IMR-90 (cell line): Measurements from ENCODE around the gene FAM193B. TPM values are rescaled to one million over a fixed set of nuclear protein-coding genes. Genes with fewer than 3 reads are reported as not detected.
A peak's percentile ranks its signal among the peaks of the same experiment; 100 is the strongest.

Experiments used
- ATAC-seq: fragments of 200-7000 bp; cut with Tn5 transposase; 2 replicates; pipeline ENCODE4 v1.9.1; 2020; ENCODE audit warnings: low read depth, mild to moderate bottlenecking, moderate library complexity
- BruUV-seq: library from RNA; stranded (reverse); fragments of 400-500 nt; replicated peaks from 2 replicates; lab custom pipeline; 2021; lab: Mats Ljungman, UMichigan
- CTCF ChIA-PET: fragments of 300-600 bp; formaldehyde crosslinking; extraction: SDS; loops from one replicate; lab custom pipeline; 2021; ENCODE audit warnings: antibody characterized with exemption; lab: Yijun Ruan, JAX
- POLR2A ChIA-PET: fragments of 300-600 bp; sonication (Branson Sonifier 250); formaldehyde crosslinking; loops from one replicate; lab custom pipeline; 2022; ENCODE audit warnings: antibody characterized with exemption; ENCODE audit not compliant: unreplicated experiment; lab: Charles Lee
- DNase-seq: peaks from one replicate; pipeline ENCODE4 v3.0.0; 2013
- H2AFZ ChIP-seq: replicated peaks from 2 replicates; pipeline ENCODE3; 2013; ENCODE audit warnings: low read length, mild to moderate bottlenecking; ENCODE audit not compliant: poor library complexity
- H2AK5ac ChIP-seq: 2 replicates; pipeline ENCODE4 v1.6.1; 2013; ENCODE audit warnings: low read depth, low read length, inconsistent platforms
- H2AK9ac ChIP-seq: replicated peaks from 2 replicates; pipeline ENCODE3; 2013; ENCODE audit warnings: mild to moderate bottlenecking, low read depth, low read length, moderate library complexity; ENCODE audit not compliant: poor library complexity
- H2BK120ac ChIP-seq: 2 replicates; pipeline ENCODE4 v1.6.1; 2013; ENCODE audit warnings: low read depth, low read length, inconsistent platforms
- H2BK15ac ChIP-seq: 3 replicates; pipeline ENCODE4 v1.6.1; 2013; ENCODE audit warnings: low read depth, low read length, inconsistent platforms
- H2BK20ac ChIP-seq: 2 replicates; pipeline ENCODE4 v1.6.1; 2013; ENCODE audit warnings: low read depth, mild to moderate bottlenecking, inconsistent platforms, low read length, moderate library complexity
- H2BK5ac ChIP-seq: 2 replicates; pipeline ENCODE4 v1.6.1; 2013; ENCODE audit warnings: mild to moderate bottlenecking, low read depth, low read length, inconsistent platforms; ENCODE audit not compliant: poor library complexity, severe bottlenecking
- H3K14ac ChIP-seq: replicated peaks from 2 replicates; pipeline ENCODE4 v1.6.1; 2013; ENCODE audit warnings: low read depth, low read length, inconsistent platforms
- H3K18ac ChIP-seq: 2 replicates; pipeline ENCODE4 v1.6.1; 2013; ENCODE audit warnings: low read depth, low read length, control low read depth
- H3K23ac ChIP-seq: 2 replicates; pipeline ENCODE4 v1.6.1; 2013; ENCODE audit warnings: low read depth, low read length, inconsistent platforms
- H3K27ac ChIP-seq: 2 replicates; pipeline ENCODE4 v1.5.1; 2013; ENCODE audit warnings: mild to moderate bottlenecking, control low read depth, low read length; ENCODE audit not compliant: insufficient read depth
- H3K27me3 ChIP-seq: 2 replicates; pipeline ENCODE4 v1.6.1; 2013; ENCODE audit warnings: low read length; ENCODE audit not compliant: control insufficient read depth, insufficient read depth
- H3K36me3 ChIP-seq: 2 replicates; pipeline ENCODE4 v1.6.1; 2013; ENCODE audit warnings: low read length, mixed read lengths; ENCODE audit not compliant: control insufficient read depth, insufficient read depth
- H3K4ac ChIP-seq: 2 replicates; pipeline ENCODE4 v1.6.1; 2013; ENCODE audit warnings: low read depth, low read length, inconsistent platforms
- H3K4me1 ChIP-seq: 2 replicates; pipeline ENCODE4 v1.6.1; 2013; ENCODE audit warnings: low read length, mixed read lengths; ENCODE audit not compliant: control insufficient read depth, insufficient read depth
- H3K4me2 ChIP-seq: 2 replicates; pipeline ENCODE4 v1.6.1; 2013; ENCODE audit warnings: low read depth, mild to moderate bottlenecking, control low read depth, low read length, moderate library complexity
- H3K4me3 ChIP-seq: 2 replicates; pipeline ENCODE4 v1.5.1; 2013; ENCODE audit warnings: low read depth, mild to moderate bottlenecking, control low read depth, low read length, moderate library complexity; ENCODE audit not compliant: insufficient read depth
- H3K56ac ChIP-seq: 2 replicates; pipeline ENCODE4 v1.6.1; 2013; ENCODE audit warnings: low read length, inconsistent platforms; ENCODE audit not compliant: insufficient read depth; ENCODE audit errors: extremely low read depth
- H3K79me1 ChIP-seq, 2 experiments: 2 replicates each; pipeline ENCODE4 v1.6.1; 2013; ENCODE audit warnings: low read length in 2 of 2, inconsistent platforms in 1 of 2, low read depth in 1 of 2
- H3K9ac ChIP-seq: 2 replicates; pipeline ENCODE4 v1.6.1; 2013; ENCODE audit warnings: low read depth, low read length, control low read depth
- H3K9me1 ChIP-seq: 2 replicates; pipeline ENCODE4 v1.6.1; 2013; ENCODE audit warnings: low read length, inconsistent platforms; ENCODE audit not compliant: insufficient read depth
- H3K9me3 ChIP-seq: 2 replicates; pipeline ENCODE4 v1.6.1; 2013; ENCODE audit warnings: low read length; ENCODE audit not compliant: control insufficient read depth, insufficient read depth
- H4K20me1 ChIP-seq: 2 replicates; pipeline ENCODE4 v1.6.1; 2013; ENCODE audit warnings: low read length, inconsistent platforms; ENCODE audit not compliant: insufficient read depth
- H4K5ac ChIP-seq: 2 replicates; pipeline ENCODE4 v1.6.1; 2013; ENCODE audit warnings: mild to moderate bottlenecking, low read depth, low read length, control low read depth
- H4K8ac ChIP-seq, 2 experiments: 2 replicates each; pipeline ENCODE4 v1.6.1; 2013; ENCODE audit warnings: low read depth in 2 of 2, low read length in 2 of 2, control low read depth in 1 of 2, inconsistent platforms in 1 of 2
- H4K91ac ChIP-seq: 2 replicates; pipeline ENCODE4 v1.6.1; 2013; ENCODE audit warnings: low read depth, low read length, inconsistent platforms; ENCODE audit not compliant: insufficient read depth
- BHLHE40 ChIP-seq: fragments of 150-350 bp; IDR thresholded peaks from 2 replicates; pipeline ENCODE4 v1.6.1; 2016; ENCODE audit warnings: mild to moderate bottlenecking, low read depth, low read length
- CEBPB ChIP-seq: IDR thresholded peaks from 2 replicates; pipeline ENCODE4 v1.6.1; 2012; ENCODE audit warnings: low read depth, low read length, improper control_type of control experiment
- CHD1 ChIP-seq: IDR thresholded peaks from 2 replicates; pipeline ENCODE4 v1.6.1; 2012; ENCODE audit warnings: low read depth, low read length, improper control_type of control experiment
- FOS ChIP-seq: fragments of 150-350 bp; IDR thresholded peaks from 2 replicates; pipeline ENCODE4 v1.6.1; 2016; ENCODE audit warnings: low read depth, low read length
- MAFK ChIP-seq: IDR thresholded peaks from 2 replicates; pipeline ENCODE4 v1.6.1; 2012; ENCODE audit warnings: low read depth, low read length, improper control_type of control experiment
- MAZ ChIP-seq: IDR thresholded peaks from 2 replicates; pipeline ENCODE4 v1.6.1; 2012; ENCODE audit warnings: low read depth, mild to moderate bottlenecking, low read length, improper control_type of control experiment, moderate library complexity, borderline replicate concordance
- MXI1 ChIP-seq: IDR thresholded peaks from 2 replicates; pipeline ENCODE4 v1.6.1; 2012; ENCODE audit warnings: low read depth, mild to moderate bottlenecking, low read length, moderate library complexity, borderline replicate concordance
- NFE2L2 ChIP-seq: fragments of 150-350 bp; IDR thresholded peaks from 2 replicates; pipeline ENCODE4 v1.6.1; 2016; ENCODE audit warnings: low read depth, mild to moderate bottlenecking, low read length
- POLR2A ChIP-seq: IDR thresholded peaks from 2 replicates; pipeline ENCODE4 v1.6.1; 2012; ENCODE audit warnings: mild to moderate bottlenecking, low read depth, low read length
- RAD21 ChIP-seq: IDR thresholded peaks from 2 replicates; pipeline ENCODE4 v1.6.1; 2012; ENCODE audit warnings: low read length, improper control_type of control experiment
- RCOR1 ChIP-seq: IDR thresholded peaks from 2 replicates; pipeline ENCODE4 v1.6.1; 2012; ENCODE audit warnings: mild to moderate bottlenecking, low read length, improper control_type of control experiment; ENCODE audit not compliant: insufficient replicate concordance
- RFX5 ChIP-seq: IDR thresholded peaks from 2 replicates; pipeline ENCODE4 v1.8.0; 2012; ENCODE audit warnings: low read depth, mild to moderate bottlenecking, low read length, moderate library complexity
- SMC3 ChIP-seq: fragments of 150-350 bp; IDR thresholded peaks from 2 replicates; pipeline ENCODE4 v1.6.1; 2016; ENCODE audit warnings: low read depth, mild to moderate bottlenecking, antibody characterized with exemption, low read length, moderate library complexity
- USF2 ChIP-seq: fragments of 150-350 bp; IDR thresholded peaks from 2 replicates; pipeline ENCODE4 v1.6.1; 2017; ENCODE audit warnings: mild to moderate bottlenecking, antibody characterized with exemption, low read length, low read depth
- WGBS, 2 experiments: methylation state at CpG; one replicate each; pipeline versions ENCODE4 v1.1.5 to v1.1.7; 2013; ENCODE audit warnings: missing lambda C conversion rate in 2 of 2; ENCODE audit not compliant: insufficient read length in 1 of 2; ENCODE audit errors: extremely low coverage in 2 of 2; 5-methylcytosine and 5-hydroxymethylcytosine counted together
- dilution Hi-C: fragments of 300-500 bp; cut with HindIII; formaldehyde crosslinking; loops from one replicate; pipeline ENCODE4 v1.14.3; 2018; ENCODE audit warnings: low sequenced_read_pairs; ENCODE audit not compliant: unreplicated experiment
- in situ Hi-C: fragments of 300-500 bp; cut with MboI; formaldehyde crosslinking; loops from 3 replicates; pipeline ENCODE4 v1.14.3; 2019; ENCODE audit warnings: low sequenced_read_pairs, inconsistent platforms, mixed read lengths
- intact Hi-C: fragments of 100-400 bp; cut with micrococcal nuclease; formaldehyde crosslinking; loops from 2 replicates; pipeline ENCODE4 v1.10.0; 2022
- polyA plus RNA-seq, 3 experiments: library from polyadenylated mRNA; depleted of rRNA; stranded (reverse); fragments of >200 nt; gene quantifications; 2 replicates each; pipeline ENCODE4 v1.2.3, GENCODE V29; 2012; ENCODE audit warnings: low replicate concordance in 1 of 3
- total RNA-seq: library from RNA; depleted of rRNA; stranded (reverse); fragments of >200 nt; gene quantifications from 2 replicates; pipeline ENCODE4 v1.2.3, GENCODE V29; 2012
- TF ChIP-seq, protein P1 (sequence below): conservative IDR thresholded peaks from 2 replicates; pipeline ENCODE4 v1.5.1; 2012; ENCODE audit warnings: mild to moderate bottlenecking, low read depth, low read length, improper control_type of control experiment
- TF ChIP-seq, protein P2 (sequence below): fragments of 150-350 bp; IDR thresholded peaks from 2 replicates; pipeline ENCODE4 v1.6.1; 2016; ENCODE audit warnings: low read depth, mild to moderate bottlenecking, low read length, moderate library complexity, borderline replicate concordance

The FAM193B gene
- total and polyA plus RNA-seq, 2 of the 4 experiments (the other 2 are of a cell fraction), result 9.5 to 52.2 TPM

DNA sequence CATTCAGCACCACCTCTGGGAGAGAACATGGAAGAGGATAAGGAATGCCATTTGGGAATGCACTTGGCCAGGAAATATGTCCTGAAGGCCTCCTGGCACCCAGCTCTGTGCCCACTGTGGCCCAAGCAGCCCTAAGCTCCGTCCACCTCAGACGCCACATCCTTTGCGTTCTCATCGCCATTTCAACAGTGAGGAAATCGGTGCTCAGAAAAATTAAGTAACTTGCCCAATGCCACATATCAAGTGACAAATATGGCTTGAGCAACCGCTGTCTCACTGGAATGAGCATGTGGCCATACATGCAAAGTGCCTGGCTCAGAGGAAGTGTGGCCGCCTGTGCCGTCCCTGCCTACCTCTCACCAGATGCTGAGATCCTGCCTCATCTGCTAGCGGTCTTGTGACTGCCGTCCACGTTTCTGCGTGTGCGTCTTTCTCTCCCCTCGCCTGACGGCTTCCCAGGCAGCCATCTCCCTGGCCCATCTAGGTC lies 43.8 kb downstream of the FAM193B start:
- no peak overlapping the region for H2BK20ac ChIP-seq
- no peak overlapping the region for H3K4me3 ChIP-seq
- H3K9me1 ChIP-seq, result no peaks in the 10 kb centered on the region
- POLR2A ChIA-PET, result no interaction called here
- H4K5ac ChIP-seq, result no peak overlapping the region
- H3K4me2 ChIP-seq, result no peak overlapping the region
- WGBS, 2 experiments, result 98% methylated on average over 7 of the region's 15 CpGs; no CpG with 5 or more reads in 1 of the 2 experiments
- intact Hi-C loops (no loop called here), dilution Hi-C loops (no loop called here), in situ Hi-C loops (no loop called here)
- no peak overlapping the region for H3K9ac ChIP-seq
- CTCF ChIA-PET, result interaction anchor here (1.0 kb wide), 1 partner anchor 9 kb away, joined by 4 read pairs; no protein-coding TSS in a partner anchor
- TF ChIP-seq MXI1 (no peak), CHD1 (no peak), SMC3 (no peak), BHLHE40 (no peak), MAFK (no peak), FOS (no peak), NFE2L2 (no peak), RAD21 (no peak), MAZ (no peak), POLR2A (no peak), CEBPB (no peak), RCOR1 (no peak), USF2 (no peak), RFX5 (no peak)
- TF ChIP-seq, protein P1, sequence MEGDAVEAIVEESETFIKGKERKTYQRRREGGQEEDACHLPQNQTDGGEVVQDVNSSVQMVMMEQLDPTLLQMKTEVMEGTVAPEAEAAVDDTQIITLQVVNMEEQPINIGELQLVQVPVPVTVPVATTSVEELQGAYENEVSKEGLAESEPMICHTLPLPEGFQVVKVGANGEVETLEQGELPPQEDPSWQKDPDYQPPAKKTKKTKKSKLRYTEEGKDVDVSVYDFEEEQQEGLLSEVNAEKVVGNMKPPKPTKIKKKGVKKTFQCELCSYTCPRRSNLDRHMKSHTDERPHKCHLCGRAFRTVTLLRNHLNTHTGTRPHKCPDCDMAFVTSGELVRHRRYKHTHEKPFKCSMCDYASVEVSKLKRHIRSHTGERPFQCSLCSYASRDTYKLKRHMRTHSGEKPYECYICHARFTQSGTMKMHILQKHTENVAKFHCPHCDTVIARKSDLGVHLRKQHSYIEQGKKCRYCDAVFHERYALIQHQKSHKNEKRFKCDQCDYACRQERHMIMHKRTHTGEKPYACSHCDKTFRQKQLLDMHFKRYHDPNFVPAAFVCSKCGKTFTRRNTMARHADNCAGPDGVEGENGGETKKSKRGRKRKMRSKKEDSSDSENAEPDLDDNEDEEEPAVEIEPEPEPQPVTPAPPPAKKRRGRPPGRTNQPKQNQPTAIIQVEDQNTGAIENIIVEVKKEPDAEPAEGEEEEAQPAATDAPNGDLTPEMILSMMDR, result no peak
- TF ChIP-seq, protein P2, sequence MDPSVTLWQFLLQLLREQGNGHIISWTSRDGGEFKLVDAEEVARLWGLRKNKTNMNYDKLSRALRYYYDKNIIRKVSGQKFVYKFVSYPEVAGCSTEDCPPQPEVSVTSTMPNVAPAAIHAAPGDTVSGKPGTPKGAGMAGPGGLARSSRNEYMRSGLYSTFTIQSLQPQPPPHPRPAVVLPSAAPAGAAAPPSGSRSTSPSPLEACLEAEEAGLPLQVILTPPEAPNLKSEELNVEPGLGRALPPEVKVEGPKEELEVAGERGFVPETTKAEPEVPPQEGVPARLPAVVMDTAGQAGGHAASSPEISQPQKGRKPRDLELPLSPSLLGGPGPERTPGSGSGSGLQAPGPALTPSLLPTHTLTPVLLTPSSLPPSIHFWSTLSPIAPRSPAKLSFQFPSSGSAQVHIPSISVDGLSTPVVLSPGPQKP, result no peak
- H3K79me1 ChIP-seq, result peaks cover 17 to 19% of the 10 kb centered on the region in 2 experiments; a peak in 3 of 4 replicates
- H3K27ac ChIP-seq, result no peak overlapping the region
- H3K4ac ChIP-seq, result no peak overlapping the region
- no peak overlapping the region for H3K56ac ChIP-seq
- no peaks in the 10 kb centered on the region for H3K9me3 ChIP-seq
- no peaks in the 10 kb centered on the region for H3K27me3 ChIP-seq
- BruUV-seq, result no TSS peak
- H3K18ac ChIP-seq, result no peak overlapping the region
- DNase-seq, result no peak
- no peak for ATAC-seq
- no peak overlapping the region for H2BK15ac ChIP-seq
- H3K23ac ChIP-seq, result no peak overlapping the region
- no peak overlapping the region for H2BK5ac ChIP-seq
- no peak overlapping the region for H2AK5ac ChIP-seq
- H2BK120ac ChIP-seq, result no peak overlapping the region
- H4K20me1 ChIP-seq, result no peaks in the 10 kb centered on the region; the same call in 1 of the 2 replicates
- H3K36me3 ChIP-seq, result peaks cover 55% of the 10 kb centered on the region
- no peak overlapping the region for H4K91ac ChIP-seq
- H4K8ac ChIP-seq, result no peak overlapping the region
- H2AK9ac ChIP-seq, result no peak overlapping the region
- H3K14ac ChIP-seq, result no peak overlapping the region
- peaks cover 1% of the 10 kb centered on the region for H3K4me1 ChIP-seq
- peak overlapping the region; percentile 23 for H2AFZ ChIP-seq
